Panc1 (cell line): Measurements from ENCODE around the gene AOC1. TPM values are rescaled to one million over a fixed set of nuclear protein-coding genes. Genes with fewer than 3 reads are reported as not detected.

Experiments used
- ATAC-seq: fragments of 200-7000 bp; cut with Tn5 transposase; 2 replicates; pipeline ENCODE4 v1.9.1; 2020; ENCODE audit warnings: mild to moderate bottlenecking, moderate library complexity
- BruUV-seq: library from RNA; stranded (reverse); fragments of 400-500 nt; replicated peaks from 2 replicates; lab custom pipeline; 2021; lab: Mats Ljungman, UMichigan
- CTCF ChIA-PET: fragments of 300-600 bp; sonication (Branson Sonifier 250); formaldehyde crosslinking; loops from one replicate; lab custom pipeline; 2022; ENCODE audit warnings: antibody characterized with exemption; lab: Charles Lee
- POLR2A ChIA-PET: fragments of 300-600 bp; sonication (Branson Sonifier 250); formaldehyde crosslinking; loops from one replicate; lab custom pipeline; 2022; ENCODE audit warnings: antibody characterized with exemption; lab: Charles Lee
- DNase-seq: peaks from one replicate; pipeline ENCODE4 v3.0.0-alpha.2; 2010; ENCODE audit warnings: low read depth, low spot score
- H3K27ac ChIP-seq: 2 replicates; pipeline ENCODE4 v1.5.1; 2011; ENCODE audit warnings: mild to moderate bottlenecking, low read length, inconsistent platforms
- H3K27me3 ChIP-seq: fragments of 200-500 bp; sonication (Bioruptor generic); 2 replicates; pipeline ENCODE4 v1.6.0; 2014; ENCODE audit warnings: low read length, inconsistent platforms; ENCODE audit not compliant: control insufficient read depth, insufficient read depth
- H3K36me3 ChIP-seq: fragments of 200-500 bp; sonication (Bioruptor generic); 2 replicates; pipeline ENCODE4 v1.5.1; 2014; ENCODE audit warnings: inconsistent platforms, mild to moderate bottlenecking, low read length, moderate library complexity; ENCODE audit not compliant: control insufficient read depth, insufficient read depth
- H3K4me1 ChIP-seq: 2 replicates; pipeline ENCODE4 v1.5.1; 2011; ENCODE audit warnings: inconsistent platforms, mild to moderate bottlenecking, low read length, moderate library complexity; ENCODE audit not compliant: control insufficient read depth, insufficient read depth
- H3K4me3 ChIP-seq, 2 experiments: 2 replicates each; pipeline ENCODE4 v1.5.1; 2011 to 2012; ENCODE audit warnings: low read depth in 2 of 2, low read length in 2 of 2, mild to moderate bottlenecking in 2 of 2, inconsistent platforms in 1 of 2, moderate library complexity in 1 of 2
- H3K9me3 ChIP-seq: fragments of 200-500 bp; sonication (Bioruptor generic); 2 replicates; pipeline ENCODE4 v1.5.1; 2014; ENCODE audit warnings: low read depth, mild to moderate bottlenecking, inconsistent platforms, low read length, moderate library complexity; ENCODE audit not compliant: control insufficient read depth, insufficient read depth
- CTCF ChIP-seq: fragments of 450-650 bp; IDR thresholded peaks from 2 replicates; pipeline ENCODE4 v1.5.1; 2017; ENCODE audit warnings: mild to moderate bottlenecking
- POLR2AphosphoS5 ChIP-seq: IDR thresholded peaks from 2 replicates; pipeline ENCODE4 v1.6.1; 2012; ENCODE audit warnings: mild to moderate bottlenecking, low read depth, low read length, moderate library complexity
- REST ChIP-seq, 2 experiments: IDR thresholded peaks; 2 replicates each; pipeline ENCODE4 v1.6.1; 2011 to 2012; ENCODE audit warnings: low read depth in 2 of 2, control low read depth in 1 of 2, low read length in 1 of 2, mild to moderate bottlenecking in 1 of 2, moderate library complexity in 1 of 2; ENCODE audit not compliant: insufficient read depth in 1 of 2
- SIN3A ChIP-seq: IDR thresholded peaks from 2 replicates; pipeline ENCODE4 v1.6.1; 2012; ENCODE audit warnings: low read depth, mild to moderate bottlenecking, low read length, moderate library complexity, borderline replicate concordance; ENCODE audit not compliant: insufficient read depth
- TCF7L2 ChIP-seq: IDR thresholded peaks from 2 replicates; pipeline ENCODE4 v1.6.1; 2011; ENCODE audit warnings: mild to moderate bottlenecking, low read depth, low read length, inconsistent platforms
- in situ Hi-C: cut with HindIII; loops from 2 replicates; pipeline ENCODE4 v1.10.0; 2016; ENCODE audit warnings: low sequenced_read_pairs, low pct_unique_long_range_greater_than_20kb
- intact Hi-C: fragments of 100-400 bp; cut with micrococcal nuclease; formaldehyde crosslinking; loops from one replicate; pipeline ENCODE4 v1.10.0; 2022; ENCODE audit not compliant: unreplicated experiment
- total RNA-seq: library from RNA; stranded (reverse); gene quantifications from one replicate; pipeline ENCODE4 v1.2.1, GENCODE V29; 2021; ENCODE audit not compliant: unreplicated experiment

The AOC1 gene
- total RNA-seq, 1 experiment from 2014 or later = 0.15 TPM

GRCh38 chr7:150900675-150901074 is 48.4 kb downstream of the AOC1 start:
- POLR2A ChIA-PET = no interaction called here

DNA sequence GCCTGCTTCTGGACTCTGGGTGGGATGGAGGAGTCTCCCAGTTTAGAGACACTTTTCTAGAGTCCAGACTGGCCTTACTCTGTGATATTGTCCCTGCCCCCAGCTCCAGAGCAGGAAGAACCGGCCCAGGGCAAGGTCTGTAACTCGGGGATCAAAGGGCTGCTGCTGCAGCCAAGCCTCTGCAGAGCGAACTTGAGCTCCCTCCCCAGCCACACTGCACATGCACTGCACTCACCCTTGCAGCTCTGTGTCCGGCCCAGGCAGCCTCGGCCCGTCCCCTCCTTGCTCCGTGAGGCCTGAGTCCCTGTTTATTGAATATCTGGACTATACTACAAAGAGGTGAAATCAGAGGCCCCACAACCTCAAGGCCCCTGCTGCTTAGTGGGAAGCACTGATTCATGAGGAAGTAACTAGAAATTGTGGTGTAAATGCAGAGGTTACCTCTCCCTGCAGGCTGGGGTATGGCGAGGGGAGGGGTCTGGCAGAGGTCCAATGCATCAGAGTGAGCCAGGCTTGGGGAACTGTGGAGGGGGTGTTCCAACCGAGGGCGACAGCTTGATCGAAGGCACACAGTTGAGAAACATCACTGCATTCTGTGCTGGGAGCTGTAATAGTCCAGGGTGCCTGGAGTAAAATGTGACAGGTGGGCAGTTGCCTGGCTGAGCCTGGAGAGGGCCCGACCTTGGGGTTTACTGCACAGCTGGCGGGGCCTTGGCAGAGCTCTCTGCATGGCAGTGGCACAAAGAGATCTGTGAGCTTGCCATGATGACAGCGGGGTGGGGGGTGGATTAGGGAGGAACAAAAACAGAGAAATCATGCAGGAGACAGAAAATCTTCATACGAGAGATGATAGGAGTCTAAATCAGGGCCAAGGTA is 49.1 kb downstream of the AOC1 start:
- POLR2A ChIA-PET = no interaction called here
- no peaks in the 10 kb centered on the region for H3K27me3 ChIP-seq
- in situ Hi-C loops (no loop called here), intact Hi-C loops (no loop called here)
- no peak overlapping the region for H3K27ac ChIP-seq
- no peaks in the 10 kb centered on the region for H3K9me3 ChIP-seq
- DNase-seq (no peak), ATAC-seq (no peak)
- H3K4me3 ChIP-seq = no peak overlapping the region
- peaks cover 11% of the 10 kb centered on the region; the same call in 1 of the 2 replicates for H3K4me1 ChIP-seq
- CTCF ChIA-PET = interaction anchor here (0.6 kb wide), 1 partner anchor 502 kb away, joined by 4 read pairs; no protein-coding TSS in a partner anchor
- no TSS peak for BruUV-seq
- no peaks in the 10 kb centered on the region for H3K36me3 ChIP-seq
- no peak for TF ChIP-seq TCF7L2

More at GRCh38 chr7:150900675-150901074, 48.4 kb downstream of the AOC1 start:
- no peaks in the 10 kb centered on the region for H3K36me3 ChIP-seq
- peaks cover 11% of the 10 kb centered on the region; the same call in 1 of the 2 replicates for H3K4me1 ChIP-seq
- ATAC-seq (no peak), DNase-seq (no peak)
- no peak overlapping the region for H3K27ac ChIP-seq
- H3K4me3 ChIP-seq = no peak overlapping the region
- in situ Hi-C loops = no loop called here
- BruUV-seq = no TSS peak
- CTCF ChIA-PET = no interaction called here
- no peak for TF ChIP-seq TCF7L2
- TF ChIP-seq SIN3A = no peak
- no peak for TF ChIP-seq REST (IDR thresholded peaks at IDR 0.05; ENCODE audit: insufficient read depth in 1 of 2, low read depth in 2 of 2, low read length in 1 of 2)
- TF ChIP-seq CTCF = no peak
- no peak for TF ChIP-seq POLR2AphosphoS5
- H3K27me3 ChIP-seq = no peaks in the 10 kb centered on the region
- H3K9me3 ChIP-seq = no peaks in the 10 kb centered on the region
- intact Hi-C loops = no loop called here
